HG02943 (cell line): ENCODE measurements around the gene INHA.
A peak's percentile ranks its signal among the peaks of the same experiment; 100 is the strongest.

Experiments
- ATAC-seq: cut with Tn5 transposase; IDR thresholded peaks from one replicate; pipeline ENCODE4 v1.9.1; 2021; ENCODE audit warnings: mild to moderate bottlenecking, low read depth, moderate library complexity; ENCODE audit not compliant: unreplicated experiment

The INHA gene

GRCh38 chr2:219572237-219573001 is at the start of gene INHA:
TSS of gene INHA (plus strand) at chr2:219572310. CDS start at chr2:219572375, 65 bp downstream.
- ATAC-seq = no peak

- ATAC-seq = no peak
These were observed 49.0 kb upstream of the INHA start for GRCh38 chr2:219523031-219523671.

- no peak for ATAC-seq
These were observed 47.3 kb upstream of the INHA start for GRCh38 chr2:219524817-219525216.

- no peak for ATAC-seq
These were observed 46.4 kb upstream of the INHA start for GRCh38 chr2:219525533-219526232.

GRCh38 chr2:219526320-219527075 is 45.6 kb upstream of the INHA start:
- ATAC-seq = no peak

GRCh38 chr2:219527076-219527394 is 45.1 kb upstream of the INHA start:
- ATAC-seq = no peak

- no peak for ATAC-seq
These were observed 44.6 kb upstream of the INHA start for GRCh38 chr2:219527472-219527871.

GRCh38 chr2:219530048-219530963 is 41.8 kb upstream of the INHA start:
- peak; percentile 69 for ATAC-seq

GRCh38 chr2:219531639-219532377 is 40.3 kb upstream of the INHA start:
- no peak for ATAC-seq

GRCh38 chr2:219532378-219532649 is 39.8 kb upstream of the INHA start:
- no peak for ATAC-seq

- no peak for ATAC-seq
These were observed 38.0 kb upstream of the INHA start for GRCh38 chr2:219533930-219534661.

- ATAC-seq = no peak
These were observed 35.7 kb upstream of the INHA start for GRCh38 chr2:219536425-219536824.

- no peak for ATAC-seq
These were observed 35.1 kb upstream of the INHA start for GRCh38 chr2:219536967-219537366.

- ATAC-seq = no peak
These were observed 34.2 kb upstream of the INHA start for GRCh38 chr2:219537657-219538488.

GRCh38 chr2:219538504-219538951 is 33.6 kb upstream of the INHA start:
- ATAC-seq = no peak

GRCh38 chr2:219538956-219539788 is 32.9 kb upstream of the INHA start:
- no peak for ATAC-seq
